ENCODE data around the gene TJP3.

The TJP3 gene

GRCh38 chr19:3692141-3693024 is 15.8 kb upstream of the TJP3 start:
- DNase-seq, result no peak

GRCh38 chr19:3693025-3693925 is 14.9 kb upstream of the TJP3 start:
- no peak for DNase-seq

- DNase-seq, result no peak
These were observed 13.6 kb upstream of the TJP3 start for GRCh38 chr19:3694361-3695123.

- no peak for DNase-seq
These were observed 13.0 kb upstream of the TJP3 start for GRCh38 chr19:3695124-3695733.

- no peak for DNase-seq
These were observed 12.1 kb upstream of the TJP3 start for GRCh38 chr19:3695986-3696659.

GRCh38 chr19:3696660-3696995 is 11.6 kb upstream of the TJP3 start:
- no peak for DNase-seq

- no peak for DNase-seq
These were observed 11.1 kb upstream of the TJP3 start for GRCh38 chr19:3697094-3697493.

- no peak for DNase-seq
These were observed 10.4 kb upstream of the TJP3 start for GRCh38 chr19:3697671-3698385.

GRCh38 chr19:3698386-3698950 is 9.7 kb upstream of the TJP3 start:
- DNase-seq, result no peak

GRCh38 chr19:3698974-3699740 is 9.0 kb upstream of the TJP3 start:
- DNase-seq, result peak; percentile 42

- DNase-seq, result no peak
These were observed 8.4 kb upstream of the TJP3 start for GRCh38 chr19:3699741-3700241.

- DNase-seq, result peak; percentile 83
These were observed 7.7 kb upstream of the TJP3 start, which contains the start of gene PIP5K1C for GRCh38 chr19:3700242-3701032. Gene PIP5K1C (minus strand): TSS chr19:3700468. CDS start chr19:3700390, 78 bp downstream.

- DNase-seq, result no peak
These were observed 7.0 kb upstream of the TJP3 start for GRCh38 chr19:3701200-3701599.

- no peak for DNase-seq
These were observed 347 bp upstream of the TJP3 start for GRCh38 chr19:3707868-3708206.

- peak; percentile 53 for DNase-seq
These were observed 2.2 kb downstream of the TJP3 start for GRCh38 chr19:3710265-3710812.

- no peak for DNase-seq
These were observed 4.8 kb downstream of the TJP3 start for GRCh38 chr19:3712663-3713611.

- no peak for DNase-seq
These were observed 8.0 kb downstream of the TJP3 start for GRCh38 chr19:3716147-3716668.
